GM21717 (cell line): ENCODE results near the gene C9orf153.
"Not testable (repeated sequence)": the region's sequence is repeated elsewhere in the genome, so short reads cannot be mapped to it uniquely, and the experiment has no call there.

Experiments
- ATAC-seq: cut with Tn5 transposase; IDR thresholded peaks from one replicate; pipeline ENCODE4 v1.9.1; 2021; ENCODE audit warnings: mild to moderate bottlenecking, moderate library complexity; ENCODE audit not compliant: unreplicated experiment

The C9orf153 gene

GRCh38 chr9:86193088-86193487 is 66.4 kb downstream of the C9orf153 start:
- no peak for ATAC-seq

- ATAC-seq: not testable (repeated sequence)
Observed at GRCh38 chr9:86190700-86191099, 68.8 kb downstream of the C9orf153 start.

- ATAC-seq: no peak
Observed at GRCh38 chr9:86187121-86187520, 72.3 kb downstream of the C9orf153 start.

DNA sequence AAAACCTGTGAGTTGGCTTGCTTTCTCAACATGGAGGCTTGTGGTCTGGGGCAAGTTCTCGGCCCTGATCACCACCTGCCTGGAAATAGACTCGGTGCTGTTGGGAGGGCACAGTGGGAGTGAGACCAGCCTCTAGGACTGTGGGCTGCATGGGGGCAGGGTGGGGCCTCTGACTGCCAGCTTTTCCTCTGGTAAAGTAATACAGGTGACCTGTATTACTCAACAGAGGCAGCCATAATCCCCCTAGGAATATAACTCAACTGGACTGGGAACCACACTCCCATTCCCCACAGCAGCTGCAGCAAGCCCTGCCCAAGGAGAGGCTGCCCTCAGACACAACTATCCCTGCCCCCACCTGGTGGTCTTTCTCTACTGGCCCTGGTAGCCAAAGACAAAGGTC is 72.8 kb downstream of the C9orf153 start:
- no peak for ATAC-seq

- no peak for ATAC-seq
Observed at GRCh38 chr9:86185872-86186271, 73.6 kb downstream of the C9orf153 start.

GRCh38 chr9:86184138-86184524 is 75.3 kb downstream of the C9orf153 start:
- ATAC-seq: no peak

DNA sequence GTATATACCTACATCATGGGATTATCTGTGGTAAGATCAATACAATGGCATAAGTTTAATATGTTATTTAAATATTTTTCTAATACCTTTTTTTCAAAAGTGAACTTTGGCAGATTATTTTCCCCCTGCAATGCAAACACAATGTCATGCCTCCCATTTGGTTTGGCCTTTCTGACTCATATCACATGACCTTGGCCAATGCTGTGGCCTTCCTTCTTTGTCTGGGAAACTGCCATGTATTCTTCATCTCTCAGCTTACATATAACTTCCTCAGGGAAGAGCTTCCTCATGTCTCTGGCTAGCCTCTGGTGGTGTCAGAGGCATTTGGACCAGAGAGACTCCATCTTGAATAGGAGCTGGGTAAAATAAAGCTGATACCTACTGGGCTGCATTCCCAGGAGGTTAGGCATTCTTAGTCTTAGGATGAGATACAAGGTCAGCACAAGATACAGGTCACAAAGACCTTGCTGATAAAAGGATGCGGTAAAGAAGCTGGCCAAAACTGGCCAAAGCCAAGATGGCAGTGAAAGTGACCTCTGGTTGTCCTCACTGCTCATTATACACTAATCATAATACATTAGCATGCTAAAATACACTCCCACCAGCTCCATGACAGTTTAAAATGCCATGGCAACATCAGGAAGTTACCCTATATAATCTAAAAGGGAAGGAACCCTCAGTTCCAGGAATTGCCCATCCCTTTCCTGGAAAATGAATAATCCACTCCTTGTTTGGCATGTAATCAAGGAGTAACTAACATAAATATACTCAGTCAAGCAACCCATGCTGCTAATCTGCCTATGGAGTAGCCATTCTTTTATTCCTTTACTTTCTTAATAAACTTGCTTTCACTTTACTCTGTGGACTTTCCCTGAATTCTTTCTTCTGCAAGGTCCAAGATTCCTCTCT is 76.0 kb downstream of the C9orf153 start:
- no peak for ATAC-seq

GRCh38 chr9:86181379-86182315 is 77.8 kb downstream of the C9orf153 start:
- ATAC-seq: no peak

GRCh38 chr9:86178503-86178902 is 81.0 kb downstream of the C9orf153 start:
- no peak for ATAC-seq

DNA sequence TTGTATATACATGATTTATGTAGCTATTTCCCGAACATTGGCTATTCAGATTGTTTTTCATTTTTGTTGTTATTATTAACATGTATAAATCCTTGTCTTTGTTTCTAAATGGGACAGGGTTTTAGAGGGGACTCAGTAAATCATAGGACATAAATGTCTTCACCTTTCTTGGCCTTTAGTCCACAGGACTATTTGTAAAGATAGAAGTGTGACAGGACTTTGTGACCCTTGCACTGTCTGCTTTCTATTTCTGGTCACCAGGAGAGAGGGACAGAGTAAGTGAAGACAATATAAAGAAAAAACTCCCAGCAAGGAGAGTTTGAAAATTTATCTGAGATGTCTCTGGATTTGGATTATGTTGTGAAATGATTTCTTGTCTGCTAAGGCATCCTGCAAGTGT is 81.5 kb downstream of the C9orf153 start:
- no peak for ATAC-seq

DNA sequence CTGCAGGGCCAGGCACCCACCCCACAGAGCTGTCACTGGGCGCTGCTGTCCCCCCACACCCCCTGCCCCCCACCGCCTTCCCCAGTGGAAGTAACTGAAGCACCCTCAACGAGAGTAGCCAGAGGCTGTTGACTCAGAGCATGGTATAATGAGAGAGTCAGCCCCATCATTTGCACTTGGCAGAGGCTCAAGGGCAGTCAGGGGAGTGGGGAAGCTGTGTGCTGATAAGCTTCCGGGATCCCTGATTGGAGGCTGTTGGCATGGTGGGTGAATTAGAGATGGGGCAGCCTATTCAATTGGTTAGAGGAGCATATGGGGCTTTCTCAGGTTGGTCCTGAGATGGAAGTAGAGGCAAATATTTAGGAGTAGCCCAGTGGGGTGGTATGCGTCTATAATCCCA is 83.0 kb downstream of the C9orf153 start:
- no peak for ATAC-seq

- no peak for ATAC-seq
Observed at GRCh38 chr9:86175743-86176456, 83.6 kb downstream of the C9orf153 start.

DNA sequence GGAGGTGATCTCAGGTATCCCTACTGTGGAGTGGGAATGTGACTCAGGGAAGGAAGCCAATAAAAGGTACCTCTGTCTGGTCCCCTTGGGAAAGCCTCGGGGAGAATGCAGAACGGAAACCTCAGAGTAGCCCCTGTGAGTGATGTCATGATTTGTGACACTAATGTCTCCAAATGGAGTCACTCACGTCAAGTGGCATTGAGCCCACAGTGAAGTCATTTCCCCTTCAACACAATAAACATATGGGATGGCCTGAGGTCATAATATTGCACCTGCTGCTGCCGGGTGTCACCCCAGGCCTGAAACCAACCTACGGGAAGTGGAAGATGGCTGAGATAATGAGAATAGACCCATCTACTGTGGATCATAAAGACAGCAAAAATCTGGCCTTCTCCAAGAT is 84.2 kb downstream of the C9orf153 start:
- ATAC-seq: no peak
